A673 (cell line): ENCODE results near the gene ZBTB26. TPM values are rescaled to one million over a fixed set of nuclear protein-coding genes. Genes with fewer than 3 reads are reported as not detected.

Experiments
- Bru-seq: library from RNA; stranded (reverse); fragments of 400-500 nt; gene quantifications from one replicate; lab custom pipeline; 2021; lab: Mats Ljungman, UMichigan
- BruChase-seq, 2 experiments: library from RNA; stranded (reverse); fragments of 400-500 nt; gene quantifications; one replicate each; lab custom pipeline; 2021; lab: Mats Ljungman, UMichigan
- BruUV-seq: library from RNA; stranded (reverse); fragments of 400-500 nt; replicated peaks from 2 replicates; lab custom pipeline; 2021; lab: Mats Ljungman, UMichigan
- CTCF ChIA-PET: fragments of 300-600 bp; sonication (Branson Sonifier 250); formaldehyde crosslinking; loops from one replicate; lab custom pipeline; 2022; ENCODE audit warnings: antibody characterized with exemption; lab: Charles Lee
- POLR2A ChIA-PET: fragments of 300-600 bp; sonication (Branson Sonifier 250); formaldehyde crosslinking; loops from one replicate; lab custom pipeline; 2022; ENCODE audit warnings: antibody characterized with exemption; ENCODE audit not compliant: low non-redundant PET; lab: Charles Lee
- DNase-seq: peaks from one replicate; pipeline ENCODE4 v3.0.0-alpha.2; 2015; ENCODE audit warnings: low spot score
- H3K27ac ChIP-seq: fragments of 200-600 bp; sonication (generic); 2 replicates; pipeline ENCODE4 v1.5.1; 2016; ENCODE audit warnings: mixed run types, low read depth, mild to moderate bottlenecking, mixed read lengths, antibody characterized with exemption, low read length; ENCODE audit not compliant: poor library complexity, severe bottlenecking
- H3K27me3 ChIP-seq: fragments of 200-600 bp; sonication (generic); replicated peaks from 2 replicates; pipeline ENCODE4 v1.6.1; 2017; ENCODE audit warnings: mixed run types, low read depth, mild to moderate bottlenecking, mixed read lengths, antibody characterized with exemption, low read length; ENCODE audit not compliant: insufficient read depth, poor library complexity
- H3K36me3 ChIP-seq: fragments of 200-600 bp; sonication (generic); 2 replicates; pipeline ENCODE4 v1.6.1; 2016; ENCODE audit warnings: mixed run types, mild to moderate bottlenecking, mixed read lengths, antibody characterized with exemption, low read length; ENCODE audit not compliant: insufficient read depth, poor library complexity, severe bottlenecking
- H3K4me1 ChIP-seq: fragments of 200-600 bp; sonication (generic); 2 replicates; pipeline ENCODE4 v1.6.1; 2017; ENCODE audit warnings: mixed run types, mild to moderate bottlenecking, mixed read lengths, antibody characterized with exemption, low read length; ENCODE audit not compliant: insufficient read depth, poor library complexity, severe bottlenecking
- H3K4me3 ChIP-seq: fragments of 200-600 bp; sonication (generic); 2 replicates; pipeline ENCODE4 v1.5.1; 2016; ENCODE audit warnings: low read depth, mixed run types, mild to moderate bottlenecking, mixed read lengths, low read length; ENCODE audit not compliant: poor library complexity, severe bottlenecking
- H3K9me3 ChIP-seq: fragments of 200-600 bp; sonication (generic); 2 replicates; pipeline ENCODE4 v1.6.1; 2016; ENCODE audit warnings: mixed run types, low read depth, mild to moderate bottlenecking, mixed read lengths, antibody characterized with exemption, low read length; ENCODE audit not compliant: poor library complexity, severe bottlenecking
- EZH2 ChIP-seq: fragments of 200-600 bp; sonication (generic); IDR thresholded peaks from 2 replicates; pipeline ENCODE4 v1.6.1; 2017; ENCODE audit warnings: borderline replicate concordance, low read depth, mild to moderate bottlenecking, mixed read lengths, antibody characterized with exemption, low read length; ENCODE audit not compliant: poor library complexity, severe bottlenecking
- intact Hi-C: fragments of 100-400 bp; cut with micrococcal nuclease; formaldehyde crosslinking; loops from one replicate; pipeline ENCODE4 v1.10.0; 2022; ENCODE audit not compliant: unreplicated experiment
- long read RNA-seq: library from polyadenylated mRNA; stranded (forward); transcript quantifications from one replicate; pipeline ENCODE4 v2.0.0, GENCODE V29; 2022
- total RNA-seq: library from RNA; stranded (reverse); gene quantifications from 2 replicates; pipeline ENCODE4 v1.2.3, GENCODE V29; 2021
- TF ChIP-seq, protein P1 (sequence below): fragments of 300-800, 200-600 bp; sonication (generic); conservative IDR thresholded peaks from 2 replicates; pipeline ENCODE4 v1.5.1; 2017; ENCODE audit warnings: low read depth, mild to moderate bottlenecking, antibody characterized with exemption, low read length, moderate library complexity, mixed read lengths

Gene ZBTB26, protein sequence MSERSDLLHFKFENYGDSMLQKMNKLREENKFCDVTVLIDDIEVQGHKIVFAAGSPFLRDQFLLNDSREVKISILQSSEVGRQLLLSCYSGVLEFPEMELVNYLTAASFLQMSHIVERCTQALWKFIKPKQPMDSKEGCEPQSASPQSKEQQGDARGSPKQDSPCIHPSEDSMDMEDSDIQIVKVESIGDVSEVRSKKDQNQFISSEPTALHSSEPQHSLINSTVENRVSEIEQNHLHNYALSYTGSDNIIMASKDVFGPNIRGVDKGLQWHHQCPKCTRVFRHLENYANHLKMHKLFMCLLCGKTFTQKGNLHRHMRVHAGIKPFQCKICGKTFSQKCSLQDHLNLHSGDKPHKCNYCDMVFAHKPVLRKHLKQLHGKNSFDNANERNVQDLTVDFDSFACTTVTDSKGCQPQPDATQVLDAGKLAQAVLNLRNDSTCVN
- total RNA-seq (10.1 and 10.9 TPM in 2 replicates), Bru-seq, nascent RNA (percentile 83 among the genes with signal in this experiment), BruChase-seq, experiment 1, labeled RNA remaining after a 2-hour chase (percentile 89 among the genes with signal in this experiment), BruChase-seq, experiment 2, labeled RNA remaining after a 6-hour chase (percentile 67 among the genes with signal in this experiment)
- long read RNA-seq, full-length matches to known transcripts = 4 of 5 reads
- long read RNA-seq, partial matches to known transcripts = 0 of 5 reads
- long read RNA-seq, other reads (novel, unspliced or antisense) = 1 of 5 reads

DNA sequence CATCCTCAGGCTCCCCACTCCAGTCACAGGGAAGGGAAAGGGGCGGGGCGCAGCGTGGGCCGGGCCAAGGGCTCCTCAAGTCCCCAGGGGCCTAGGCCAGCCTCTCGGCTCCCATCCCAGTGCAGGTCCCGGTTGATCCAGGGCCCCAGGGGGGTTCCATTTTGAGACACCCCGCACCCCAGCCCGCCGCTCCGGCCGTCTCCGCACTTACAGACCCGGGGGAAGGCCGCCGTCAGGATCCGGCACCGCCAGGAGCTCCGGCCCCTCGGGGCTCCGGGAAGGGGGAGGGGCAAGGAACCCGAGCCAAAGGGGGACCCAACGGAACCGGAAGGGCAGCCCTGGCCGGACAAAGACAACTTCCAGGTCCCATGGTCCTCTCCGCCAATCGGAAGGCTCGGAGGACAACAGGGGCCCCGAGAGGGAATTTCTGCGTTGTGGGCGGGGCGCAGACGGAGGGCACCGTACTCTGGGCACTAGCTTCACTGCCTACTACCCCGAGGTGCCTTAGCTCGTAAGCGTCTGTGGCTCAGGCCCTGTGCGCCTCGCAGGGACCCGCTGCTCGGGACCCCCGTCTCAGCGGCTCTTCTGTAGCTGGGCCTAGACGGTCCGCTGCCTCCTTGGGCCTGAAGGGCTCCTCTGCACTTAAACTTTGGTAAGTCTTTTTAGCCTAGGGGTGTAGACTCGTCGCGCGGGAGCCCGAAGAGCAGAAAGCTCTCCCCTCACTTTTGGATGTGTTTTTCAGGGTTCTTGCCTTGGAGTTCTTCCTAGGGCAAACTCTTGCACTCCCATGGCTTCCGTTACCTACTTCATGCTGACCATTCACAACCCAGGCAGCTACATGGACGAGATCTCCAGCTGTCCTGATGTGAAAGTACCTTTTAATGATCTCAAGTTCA is at the start of gene ZBTB26:
TSS of gene ZBTB26 (minus strand) at position 287 of the 896 bp plus-strand sequence. CDS start 11,578 bp downstream, outside the sequence.
- H3K27ac ChIP-seq = peak within 1 kb of the TSS; percentile 88
- H3K4me3 ChIP-seq = peak within 1 kb of the TSS; percentile 77
- peak; percentile 97 for DNase-seq
- H3K36me3 ChIP-seq = peaks cover 4% of the 10 kb centered on the region
- CTCF ChIA-PET = interaction anchor here (0.7 kb wide), 1 partner anchor 60 kb away, joined by 3 read pairs; no protein-coding TSS in a partner anchor
- H3K4me1 ChIP-seq = peaks cover 7% of the 10 kb centered on the region
- BruUV-seq = no TSS peak
- intact Hi-C loops = loop anchor here (2.0 kb wide), 1 partner anchor 19 kb away; the partner anchor contains the start of gene ZBTB6
- TF ChIP-seq, protein P1, sequence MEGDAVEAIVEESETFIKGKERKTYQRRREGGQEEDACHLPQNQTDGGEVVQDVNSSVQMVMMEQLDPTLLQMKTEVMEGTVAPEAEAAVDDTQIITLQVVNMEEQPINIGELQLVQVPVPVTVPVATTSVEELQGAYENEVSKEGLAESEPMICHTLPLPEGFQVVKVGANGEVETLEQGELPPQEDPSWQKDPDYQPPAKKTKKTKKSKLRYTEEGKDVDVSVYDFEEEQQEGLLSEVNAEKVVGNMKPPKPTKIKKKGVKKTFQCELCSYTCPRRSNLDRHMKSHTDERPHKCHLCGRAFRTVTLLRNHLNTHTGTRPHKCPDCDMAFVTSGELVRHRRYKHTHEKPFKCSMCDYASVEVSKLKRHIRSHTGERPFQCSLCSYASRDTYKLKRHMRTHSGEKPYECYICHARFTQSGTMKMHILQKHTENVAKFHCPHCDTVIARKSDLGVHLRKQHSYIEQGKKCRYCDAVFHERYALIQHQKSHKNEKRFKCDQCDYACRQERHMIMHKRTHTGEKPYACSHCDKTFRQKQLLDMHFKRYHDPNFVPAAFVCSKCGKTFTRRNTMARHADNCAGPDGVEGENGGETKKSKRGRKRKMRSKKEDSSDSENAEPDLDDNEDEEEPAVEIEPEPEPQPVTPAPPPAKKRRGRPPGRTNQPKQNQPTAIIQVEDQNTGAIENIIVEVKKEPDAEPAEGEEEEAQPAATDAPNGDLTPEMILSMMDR = no peak
- TF ChIP-seq EZH2 = no peak
- H3K9me3 ChIP-seq = no peaks in the 10 kb centered on the region
- H3K27me3 ChIP-seq = no peaks in the 10 kb centered on the region
- POLR2A ChIA-PET = interaction anchor here (0.6 to 1.4 kb wide), 3 partner anchors 9 to 117 kb away, joined by 5 to 7 read pairs (median 6); partner anchors contain the start of gene RABGAP1

DNA sequence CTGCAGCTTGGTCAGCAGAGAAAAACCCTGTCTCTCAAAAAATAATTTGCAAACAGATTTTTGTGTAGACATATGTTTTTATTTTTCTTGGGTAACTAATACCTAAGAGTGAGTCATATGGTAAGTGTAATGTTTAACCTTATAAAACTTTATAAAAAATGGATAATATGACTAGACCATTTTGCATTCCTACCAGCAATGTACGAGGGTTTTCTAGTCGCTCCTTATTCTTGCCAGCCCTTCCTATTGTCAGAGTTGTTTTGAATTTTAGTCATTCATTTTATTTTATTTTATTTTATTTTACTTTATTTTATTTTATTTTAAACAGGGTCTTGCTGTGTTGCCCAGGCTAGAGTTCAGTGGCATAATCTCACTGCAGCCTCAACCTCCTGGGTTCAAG is 47.3 kb upstream of the ZBTB26 start:
- Histone ChIP-seq H3K4me1 (peaks cover 23% of the 10 kb centered on the region), H3K27me3 (no peaks in the 10 kb centered on the region), H3K27ac (no peak overlapping the region), H3K36me3 (peaks cover under 1% of the 10 kb centered on the region), H3K4me3 (no peak overlapping the region), H3K9me3 (no peaks in the 10 kb centered on the region)
- no peak for DNase-seq
- no TSS peak for BruUV-seq
- intact Hi-C loops = no loop called here
- ChIA-PET POLR2A (interaction anchor here (0.6 kb wide), 1 partner anchor 73 kb away, joined by 3 read pairs; no protein-coding TSS in a partner anchor), CTCF (no interaction called here)
- TF ChIP-seq EZH2 = no peak
- TF ChIP-seq, protein P1 = no peak

DNA sequence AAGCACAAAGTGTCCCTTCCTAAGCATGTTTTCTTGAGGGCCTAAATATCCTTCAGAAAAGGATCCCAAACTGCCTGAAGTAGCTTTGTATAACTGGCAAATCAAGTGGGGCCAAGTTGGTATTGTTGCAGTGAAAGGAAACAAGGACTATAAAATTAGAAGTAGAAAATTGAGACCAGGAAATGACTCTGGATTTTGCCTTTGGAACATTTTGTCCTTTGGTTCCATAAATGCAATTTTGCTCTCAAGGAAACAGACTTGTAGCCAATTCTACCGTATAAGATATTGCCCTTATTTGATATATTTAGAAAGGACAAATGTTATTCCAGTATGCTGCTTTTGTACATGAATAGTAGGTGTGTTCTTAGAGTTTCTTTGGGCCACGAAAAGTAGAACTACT is 43.9 kb upstream of the ZBTB26 start:
- BruUV-seq = no TSS peak
- Histone ChIP-seq H3K27ac (peak overlapping the region; percentile 68), H3K4me1 (peaks cover 23% of the 10 kb centered on the region), H3K4me3 (no peak overlapping the region), H3K9me3 (no peaks in the 10 kb centered on the region), H3K27me3 (no peaks in the 10 kb centered on the region), H3K36me3 (peaks cover 18% of the 10 kb centered on the region)
- POLR2A ChIA-PET = no interaction called here
- DNase-seq = peak; percentile 64
- CTCF ChIA-PET = no interaction called here
- TF ChIP-seq, protein P1 = no peak
- no peak for TF ChIP-seq EZH2
- intact Hi-C loops = no loop called here
